MG63 (cell line): Measurements from ENCODE around the gene BBC3. TPM values are rescaled to one million over a fixed set of nuclear protein-coding genes. Genes with fewer than 3 reads are reported as not detected.
"Not testable (repeated sequence)": the region's sequence is repeated elsewhere in the genome, so short reads cannot be mapped to it uniquely, and the experiment has no call there.

Experiments
- DNase-seq: peaks from one replicate; pipeline ENCODE4 v3.0.0-alpha.2; 2020
- H3K27me3 ChIP-seq: fragments of 250-450 bp; sonication (Bioruptor Pico); 2 replicates; pipeline ENCODE4 v1.5.1; 2020; ENCODE audit warnings: mild to moderate bottlenecking, moderate library complexity
- H3K36me3 ChIP-seq: fragments of 250-450 bp; sonication (Bioruptor Pico); 2 replicates; pipeline ENCODE4 v1.5.1; 2020; ENCODE audit warnings: mild to moderate bottlenecking, moderate library complexity
- H3K4me3 ChIP-seq: fragments of 250-450 bp; sonication (Bioruptor Pico); 2 replicates; pipeline ENCODE4 v1.5.1; 2020; ENCODE audit warnings: mild to moderate bottlenecking, moderate library complexity
- H3K9me3 ChIP-seq: fragments of 250-450 bp; sonication (Bioruptor Pico); 2 replicates; pipeline ENCODE4 v1.5.1; 2020; ENCODE audit warnings: mild to moderate bottlenecking, moderate library complexity
- total RNA-seq: library from RNA; depleted of rRNA; stranded (reverse); fragments of >200 nt; shearing (Covaris generic); gene quantifications from 2 replicates; pipeline ENCODE4 v1.2.3, GENCODE V29; 2014; ENCODE audit warnings: low replicate concordance

The BBC3 gene
- total RNA-seq, 1 experiment from 2014 or later: 38.8 TPM

GRCh38 chr19:47261946-47262793 is 31.2 kb upstream of the BBC3 start:
- not testable (repeated sequence) for DNase-seq, H3K4me3 ChIP-seq, H3K9me3 ChIP-seq, H3K27me3 ChIP-seq
- peaks cover 75% of the 10 kb centered on the region for H3K36me3 ChIP-seq

- H3K27me3 ChIP-seq: no peaks in the 10 kb centered on the region
- DNase-seq: no peak
- no peaks in the 10 kb centered on the region for H3K9me3 ChIP-seq
- peaks cover 63% of the 10 kb centered on the region for H3K36me3 ChIP-seq
- no peak overlapping the region for H3K4me3 ChIP-seq
Observed at GRCh38 chr19:47260476-47260875, 29.5 kb upstream of the BBC3 start.

- Histone ChIP-seq H3K36me3 (peaks cover 54% of the 10 kb centered on the region), H3K9me3 (no peaks in the 10 kb centered on the region), H3K4me3 (no peak overlapping the region), H3K27me3 (no peaks in the 10 kb centered on the region)
- no peak for DNase-seq
Observed at GRCh38 chr19:47258895-47259555, 28.0 kb upstream of the BBC3 start.

GRCh38 chr19:47258434-47258833 is 27.4 kb upstream of the BBC3 start:
- peaks cover 48% of the 10 kb centered on the region for H3K36me3 ChIP-seq

GRCh38 chr19:47257411-47258169 is 26.6 kb upstream of the BBC3 start:
- Histone ChIP-seq H3K4me3 (peak overlapping the region; percentile 62), H3K9me3 (no peaks in the 10 kb centered on the region), H3K27me3 (no peaks in the 10 kb centered on the region), H3K36me3 (peaks cover 41% of the 10 kb centered on the region)
- DNase-seq: no peak

More at GRCh38 chr19:47258434-47258833, 27.4 kb upstream of the BBC3 start:
- no peaks in the 10 kb centered on the region for H3K9me3 ChIP-seq
- no peak for DNase-seq
- H3K27me3 ChIP-seq: no peaks in the 10 kb centered on the region
- peak overlapping the region; percentile 62; the same call in 1 of the 2 replicates for H3K4me3 ChIP-seq

- DNase-seq: peak; percentile 99
- Histone ChIP-seq H3K36me3 (peaks cover 36% of the 10 kb centered on the region), H3K27me3 (no peaks in the 10 kb centered on the region)
Observed at GRCh38 chr19:47256693-47257410, 25.9 kb upstream of the BBC3 start.

GRCh38 chr19:47255879-47256692 is 25.1 kb upstream of the BBC3 start, which contains the start of gene CCDC9:
CCDC9 (plus strand) TSS chr19:47256525; CDS start chr19:47258401, 1,876 bp downstream.
- no peaks in the 10 kb centered on the region for H3K9me3 ChIP-seq
- peak; percentile 98 for DNase-seq
- peaks cover 30% of the 10 kb centered on the region for H3K36me3 ChIP-seq
- no peaks in the 10 kb centered on the region for H3K27me3 ChIP-seq
- peak within 1 kb of the TSS; percentile 62 for H3K4me3 ChIP-seq

More at GRCh38 chr19:47256693-47257410, 25.9 kb upstream of the BBC3 start:
- Histone ChIP-seq H3K9me3 (no peaks in the 10 kb centered on the region), H3K4me3 (peak overlapping the region; percentile 62)

DNA sequence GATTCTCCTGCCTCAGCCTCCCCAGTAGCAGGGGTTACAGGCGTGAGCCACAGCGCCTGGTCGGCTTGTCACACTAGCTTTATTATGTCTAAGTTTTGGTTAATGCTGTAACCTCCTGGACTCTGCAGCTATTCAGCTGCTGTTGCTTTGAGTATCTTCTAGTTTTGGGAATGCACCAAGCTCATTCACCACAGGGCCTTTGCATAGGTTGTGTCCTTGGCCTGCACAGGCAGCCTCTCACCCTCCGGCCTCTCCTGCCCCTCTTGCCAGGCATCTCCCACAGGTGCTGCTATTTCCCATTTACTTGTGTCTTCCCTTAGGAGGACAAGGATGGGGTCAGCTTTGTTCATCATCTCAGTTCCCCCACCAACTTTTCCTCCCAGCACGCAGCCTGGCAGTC is 23.0 kb upstream of the BBC3 start:
- no peak overlapping the region for H3K4me3 ChIP-seq
- peaks cover 9% of the 10 kb centered on the region for H3K36me3 ChIP-seq
- DNase-seq: no peak
- H3K27me3 ChIP-seq: no peaks in the 10 kb centered on the region
- H3K9me3 ChIP-seq: no peaks in the 10 kb centered on the region

GRCh38 chr19:47253467-47253881 is 22.5 kb upstream of the BBC3 start:
- Histone ChIP-seq H3K36me3 (peaks cover 4% of the 10 kb centered on the region), H3K4me3 (no peak overlapping the region), H3K27me3 (no peaks in the 10 kb centered on the region), H3K9me3 (no peaks in the 10 kb centered on the region)
- peak; percentile 86 for DNase-seq

- not testable (repeated sequence) for H3K4me3 ChIP-seq, DNase-seq, H3K36me3 ChIP-seq
Observed at GRCh38 chr19:47253016-47253415, 22.0 kb upstream of the BBC3 start.

DNA sequence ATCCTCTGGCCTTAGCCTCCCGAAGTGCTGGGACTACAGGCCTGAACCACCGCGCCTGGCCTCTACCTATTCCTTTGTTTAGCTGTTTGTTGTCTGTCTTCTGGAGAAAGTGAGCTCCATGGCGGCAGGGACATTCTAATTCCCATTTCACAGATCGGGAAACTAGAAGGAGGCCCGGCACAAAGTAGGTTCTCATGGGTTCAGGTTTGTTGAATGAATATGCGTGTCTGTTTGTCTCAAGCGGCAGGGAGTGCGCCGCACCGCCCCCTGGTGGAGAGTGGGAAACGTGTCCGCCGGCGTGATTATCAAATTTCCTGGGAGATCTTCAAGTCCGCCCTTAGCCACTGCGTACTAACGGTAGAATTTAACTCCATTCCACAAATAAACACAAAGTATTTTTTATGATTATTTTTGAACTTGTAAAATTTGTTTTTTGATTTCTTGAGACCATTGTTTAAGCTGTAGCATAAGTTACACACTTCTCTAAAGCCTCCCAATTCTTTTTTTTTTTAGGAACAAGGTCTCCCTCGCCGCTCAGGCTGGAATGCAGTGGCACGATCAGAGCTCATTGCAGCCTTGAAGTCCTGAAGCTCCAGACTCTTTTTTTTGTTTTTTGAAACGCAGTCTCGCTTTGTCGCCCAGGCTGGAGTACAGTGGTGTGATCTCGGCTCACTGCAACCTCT is 16.4 kb upstream of the BBC3 start:
- no peaks in the 10 kb centered on the region for H3K27me3 ChIP-seq
- H3K36me3 ChIP-seq: no peaks in the 10 kb centered on the region
- no peak overlapping the region for H3K4me3 ChIP-seq
- H3K9me3 ChIP-seq: no peaks in the 10 kb centered on the region
- DNase-seq: peak; percentile 75

More at GRCh38 chr19:47253016-47253415, 22.0 kb upstream of the BBC3 start:
- H3K9me3 ChIP-seq, H3K27me3 ChIP-seq: not testable (repeated sequence)

- Histone ChIP-seq H3K9me3 (no peaks in the 10 kb centered on the region), H3K36me3 (peaks cover 2% of the 10 kb centered on the region; the same call in 1 of the 2 replicates), H3K4me3 (peak overlapping the region; percentile 44), H3K27me3 (no peaks in the 10 kb centered on the region)
- peak; percentile 98 for DNase-seq
Observed at GRCh38 chr19:47243776-47244547, 13.0 kb upstream of the BBC3 start.

DNA sequence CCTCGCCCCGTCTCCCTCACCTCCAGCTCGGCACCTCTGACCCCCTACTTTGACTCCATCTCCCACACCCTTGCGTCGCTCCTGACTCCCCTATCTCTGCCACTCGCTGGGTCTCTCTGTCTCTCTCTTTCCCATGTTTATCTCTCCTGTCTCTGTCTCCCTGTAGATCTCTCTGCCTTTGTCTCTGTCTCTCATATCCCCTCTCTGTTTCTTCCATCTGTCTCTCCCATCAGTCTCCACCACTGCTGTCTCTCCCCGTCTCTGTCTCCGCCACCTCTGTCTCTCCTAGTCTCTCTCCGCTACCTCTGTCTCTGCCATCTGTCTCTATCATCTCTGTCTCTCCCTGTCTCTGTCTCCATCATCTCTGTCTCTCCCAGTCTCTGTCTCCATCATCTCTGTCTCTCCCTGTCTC is 12.4 kb upstream of the BBC3 start:
- Histone ChIP-seq H3K9me3 (no peaks in the 10 kb centered on the region), H3K36me3 (peaks cover 2% of the 10 kb centered on the region; the same call in 1 of the 2 replicates), H3K4me3 (peak overlapping the region; percentile 44), H3K27me3 (no peaks in the 10 kb centered on the region)
- no peak for DNase-seq

GRCh38 chr19:47241919-47242577 is 11.0 kb upstream of the BBC3 start:
- H3K36me3 ChIP-seq: peaks cover 2% of the 10 kb centered on the region; the same call in 1 of the 2 replicates
- no peaks in the 10 kb centered on the region for H3K27me3 ChIP-seq
- no peaks in the 10 kb centered on the region for H3K9me3 ChIP-seq
- DNase-seq: no peak
- H3K4me3 ChIP-seq: no peak overlapping the region
